Measurements from ENCODE around the gene TREML1.
"Not testable (repeated sequence)": the region's sequence is repeated elsewhere in the genome, so short reads cannot be mapped to it uniquely, and the experiment has no call there.

The TREML1 gene

GRCh38 chr6:41125282-41125681 is 28.9 kb downstream of the TREML1 start:
- no peak overlapping the region for H3K27ac Mint-ChIP-seq
- DNase-seq (ENCODE audit: low spot score in 2 of 2) (no peak), ATAC-seq (no peak)
- no peak overlapping the region for H3K4me3 Mint-ChIP-seq
- no peaks in the 10 kb centered on the region for H3K36me3 Mint-ChIP-seq
- H3K9me3 Mint-ChIP-seq: no peaks in the 10 kb centered on the region
- no peaks in the 10 kb centered on the region for H3K4me1 Mint-ChIP-seq

DNA sequence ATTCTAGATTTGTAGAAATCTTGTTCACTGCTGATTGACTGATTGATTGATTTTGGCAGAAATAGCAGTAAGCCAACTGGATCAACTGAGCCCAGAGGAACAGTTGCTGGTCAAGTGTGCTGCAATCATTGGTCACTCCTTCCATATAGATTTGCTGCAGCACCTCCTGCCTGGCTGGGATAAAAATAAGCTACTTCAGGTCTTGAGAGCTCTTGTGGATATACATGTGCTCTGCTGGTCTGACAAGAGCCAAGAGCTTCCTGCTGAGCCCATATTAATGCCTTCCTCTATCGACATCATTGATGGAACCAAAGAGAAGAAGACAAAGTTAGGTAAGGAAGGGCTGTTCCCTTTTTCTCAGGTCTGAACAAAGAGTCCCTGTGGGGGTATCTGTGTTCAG is 31.2 kb downstream of the TREML1 start:
- Mint-ChIP-seq H3K27ac (no peak overlapping the region), H3K9me3 (no peaks in the 10 kb centered on the region), H3K4me3 (no peak overlapping the region), H3K4me1 (no peaks in the 10 kb centered on the region), H3K36me3 (no peaks in the 10 kb centered on the region)
- no peak for ATAC-seq
- no peak for DNase-seq (ENCODE audit: low spot score in 2 of 2)

DNA sequence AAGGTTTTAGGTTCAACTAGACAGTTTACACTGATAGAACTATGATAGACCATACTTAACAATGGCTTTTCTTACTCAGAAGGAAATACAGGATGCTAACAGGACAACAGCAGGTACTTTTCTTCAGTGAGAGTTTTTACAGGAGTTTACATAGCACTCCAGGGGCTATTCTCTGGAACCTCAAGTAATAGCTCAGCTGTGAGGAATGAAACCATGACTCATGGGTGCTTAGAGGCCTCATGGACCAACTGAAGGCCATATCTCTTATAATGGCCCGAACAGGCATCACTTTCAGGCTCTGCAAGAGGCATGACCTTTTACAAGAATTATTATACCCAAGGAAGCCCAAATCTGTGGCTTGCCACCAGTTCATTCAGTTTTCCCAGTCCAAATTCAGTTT is 31.8 kb downstream of the TREML1 start:
- H3K4me3 Mint-ChIP-seq: no peak overlapping the region
- no peaks in the 10 kb centered on the region for H3K4me1 Mint-ChIP-seq
- no peak for DNase-seq (ENCODE audit: low spot score in 2 of 2)
- H3K36me3 Mint-ChIP-seq: no peaks in the 10 kb centered on the region
- ATAC-seq: no peak
- H3K27ac Mint-ChIP-seq: no peak overlapping the region
- no peaks in the 10 kb centered on the region for H3K9me3 Mint-ChIP-seq

GRCh38 chr6:41120058-41120457 is 34.1 kb downstream of the TREML1 start:
- no peaks in the 10 kb centered on the region for H3K4me1 Mint-ChIP-seq
- H3K4me3 Mint-ChIP-seq: no peak overlapping the region

GRCh38 chr6:41119508-41119907 is 34.6 kb downstream of the TREML1 start:
- H3K27ac Mint-ChIP-seq: no peak overlapping the region
- ATAC-seq: no peak

More at GRCh38 chr6:41120058-41120457, 34.1 kb downstream of the TREML1 start:
- DNase-seq (ENCODE audit: low spot score in 2 of 2): no peak
- H3K36me3 Mint-ChIP-seq: no peaks in the 10 kb centered on the region
- H3K9me3 Mint-ChIP-seq: no peaks in the 10 kb centered on the region
- no peak for ATAC-seq
- H3K27ac Mint-ChIP-seq: no peak overlapping the region

DNA sequence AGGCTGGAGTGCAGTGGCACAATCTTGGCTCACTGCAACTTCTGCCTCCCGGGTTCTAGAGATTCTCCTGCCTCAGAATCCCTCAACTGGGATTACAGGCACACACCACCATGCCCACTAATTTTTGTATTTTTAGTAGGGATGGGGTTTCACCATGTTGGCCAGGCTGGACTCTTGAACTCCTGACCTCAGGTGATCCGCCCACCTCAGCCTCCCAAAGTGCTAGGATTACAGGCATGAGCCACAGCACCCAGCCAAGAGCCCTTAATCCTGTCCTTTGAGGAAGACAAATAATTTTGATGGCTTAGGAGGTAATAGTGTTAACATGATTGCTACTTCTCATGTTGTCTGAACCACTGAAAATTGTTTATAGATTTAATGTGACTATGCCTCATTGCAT is 39.1 kb downstream of the TREML1 start:
- ATAC-seq; H3K36me3 Mint-ChIP-seq; H3K4me3 Mint-ChIP-seq; H3K4me1 Mint-ChIP-seq; H3K27ac Mint-ChIP-seq; DNase-seq (ENCODE audit: low spot score in 2 of 2); H3K9me3 Mint-ChIP-seq: not testable (repeated sequence)

More at GRCh38 chr6:41119508-41119907, 34.6 kb downstream of the TREML1 start:
- DNase-seq (ENCODE audit: low spot score in 2 of 2): no peak
- no peaks in the 10 kb centered on the region for H3K4me1 Mint-ChIP-seq
- H3K4me3 Mint-ChIP-seq: no peak overlapping the region
- H3K36me3 Mint-ChIP-seq: no peaks in the 10 kb centered on the region
- H3K9me3 Mint-ChIP-seq: no peaks in the 10 kb centered on the region

DNA sequence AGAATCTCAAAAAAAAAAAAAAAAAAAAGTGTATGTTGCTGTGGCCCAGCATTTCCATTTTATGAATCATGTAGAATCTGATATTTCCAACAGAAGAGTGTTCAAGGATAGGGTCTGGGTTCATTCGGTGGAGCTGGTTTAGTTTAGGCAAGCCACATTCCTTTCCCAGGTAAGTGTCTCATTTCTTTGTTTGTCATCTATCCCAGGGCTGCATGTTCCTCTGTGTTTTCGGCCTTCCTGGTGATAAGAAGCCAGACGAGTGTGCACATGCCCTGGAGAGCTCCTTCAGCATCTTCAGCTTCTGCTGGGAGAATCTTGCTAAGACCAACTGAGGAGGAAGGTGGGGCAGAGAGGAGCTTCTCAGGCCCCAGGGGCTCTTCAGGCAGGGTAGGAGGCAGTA is 43.1 kb downstream of the TREML1 start:
- H3K4me3 Mint-ChIP-seq: no peak overlapping the region
- DNase-seq (ENCODE audit: low spot score in 2 of 2) (no peak), ATAC-seq (no peak)
- no peaks in the 10 kb centered on the region for H3K9me3 Mint-ChIP-seq
- H3K4me1 Mint-ChIP-seq: no peaks in the 10 kb centered on the region
- no peaks in the 10 kb centered on the region for H3K36me3 Mint-ChIP-seq
- H3K27ac Mint-ChIP-seq: no peak overlapping the region

DNA sequence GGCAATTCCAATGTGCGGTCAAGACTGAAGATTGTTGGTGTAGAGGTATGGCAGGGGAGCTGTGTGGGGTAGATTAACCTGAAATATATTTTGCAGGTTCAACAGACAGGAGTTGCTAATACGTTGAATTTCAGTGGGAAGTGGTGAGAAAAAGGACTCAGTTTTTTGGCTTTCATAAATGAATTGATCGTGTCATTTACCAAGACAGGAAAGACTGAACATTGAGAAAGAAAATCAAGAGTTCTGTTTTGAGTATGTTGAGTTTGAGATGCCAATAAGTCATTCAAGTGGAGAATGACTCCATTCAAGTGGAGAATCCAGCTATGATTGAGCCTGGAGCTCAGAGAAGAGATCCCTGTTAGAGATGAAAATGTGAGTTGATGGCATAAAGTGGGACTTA is 50.3 kb downstream of the TREML1 start:
- Mint-ChIP-seq H3K4me3 (no peak overlapping the region), H3K36me3 (peaks cover 27% of the 10 kb centered on the region), H3K4me1 (no peaks in the 10 kb centered on the region), H3K27ac (no peak overlapping the region), H3K9me3 (no peaks in the 10 kb centered on the region)
- ATAC-seq: peak; percentile 94
- DNase-seq (ENCODE audit: low spot score in 2 of 2): peak in 1 of 2 donors; percentile 53

DNA sequence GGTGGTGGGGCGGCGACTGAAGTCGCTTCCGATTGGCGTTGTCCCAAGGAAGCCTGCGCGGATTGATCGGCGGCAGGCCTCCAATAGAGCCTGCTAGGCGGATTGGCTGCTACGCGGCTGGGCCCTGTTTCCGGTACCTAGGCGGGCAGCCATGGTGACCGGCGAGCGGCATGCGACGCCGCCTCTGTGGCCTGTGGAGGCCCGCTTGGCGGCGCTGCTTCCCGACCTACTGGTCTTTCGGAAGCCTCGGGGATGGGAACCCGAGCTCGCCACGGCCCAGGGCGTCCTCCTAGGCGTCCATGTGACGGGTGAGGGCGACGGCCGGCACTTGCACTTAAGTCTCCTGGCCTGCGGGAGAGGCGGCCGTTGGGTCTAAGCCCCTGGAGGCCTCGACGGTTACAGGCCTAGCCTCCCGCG is 53.3 kb downstream of the TREML1 start:
- no peaks in the 10 kb centered on the region for H3K4me1 Mint-ChIP-seq
- peaks cover 56% of the 10 kb centered on the region for H3K36me3 Mint-ChIP-seq
- no peak overlapping the region for H3K4me3 Mint-ChIP-seq
- DNase-seq (ENCODE audit: low spot score in 2 of 2) (no peak), ATAC-seq (no peak)
- H3K9me3 Mint-ChIP-seq: no peaks in the 10 kb centered on the region
- no peak overlapping the region for H3K27ac Mint-ChIP-seq

All from stimulated activated effector memory CD8-positive, alpha-beta T cell treated with anti-CD3 and anti-CD28 coated beads, Interleukin-12 subunit alpha, Interleukin-12 subunit beta, amount 100 ng/mL, for 72 hours (primary cell).